ENCODE data around the gene GRAMD1B.

The GRAMD1B gene

GRCh38 chr11:123536690-123537437 lies 106.8 kb downstream of the GRAMD1B start:
- no peak for TF ChIP-seq CTCF (conservative IDR thresholded peaks at IDR 0.05; ENCODE audit: low read length)
- no peak for TF ChIP-seq EZH2phosphoT487 (IDR thresholded peaks at IDR 0.05; ENCODE audit: borderline replicate concordance)
- no peak overlapping the region for H3K4me3 ChIP-seq (ENCODE audit: low read length, poor library complexity, severe bottlenecking)
- H3K9me3 ChIP-seq (ENCODE audit: insufficient read depth, low read depth, low read length): no peaks in the 10 kb centered on the region
- no peak overlapping the region for H2AFZ ChIP-seq (ENCODE audit: low read length)
- H3K79me2 ChIP-seq (ENCODE audit: insufficient read depth, low read length): peaks cover 12% of the 10 kb centered on the region; the same call in 1 of the 2 replicates
- no peaks in the 10 kb centered on the region for H3K9me2 ChIP-seq (replicated peaks; ENCODE audit: low read depth, low read length)
- peaks cover 11% of the 10 kb centered on the region for H3K4me1 ChIP-seq (ENCODE audit: insufficient read depth, low read length, poor library complexity, severe bottlenecking)
- no peaks in the 10 kb centered on the region for H3F3A ChIP-seq (ENCODE audit: low read depth)
- H4K20me1 ChIP-seq (ENCODE audit: insufficient read depth, low read length, poor library complexity, severe bottlenecking): no peaks in the 10 kb centered on the region
- H3K9ac ChIP-seq (ENCODE audit: low read depth, low read length, poor library complexity, severe bottlenecking): no peak overlapping the region
- no peaks in the 10 kb centered on the region for H3K27me3 ChIP-seq (ENCODE audit: insufficient read depth, low read length, poor library complexity, severe bottlenecking)
- no peaks in the 10 kb centered on the region; the same call in 1 of the 2 replicates for H3K36me3 ChIP-seq (ENCODE audit: insufficient read depth, low read length)
- H3K4me2 ChIP-seq (ENCODE audit: low read depth, low read length, poor library complexity, severe bottlenecking): no peak overlapping the region

GRCh38 chr11:123537726-123538125 lies 107.7 kb downstream of the GRAMD1B start:
- Histone ChIP-seq H3K9me2 (replicated peaks; ENCODE audit: low read depth, low read length) (no peaks in the 10 kb centered on the region), H3K9me3 (ENCODE audit: insufficient read depth, low read depth, low read length) (no peaks in the 10 kb centered on the region), H3K4me1 (ENCODE audit: insufficient read depth, low read length, poor library complexity, severe bottlenecking) (peaks cover 6% of the 10 kb centered on the region), H3K9ac (ENCODE audit: low read depth, low read length, poor library complexity, severe bottlenecking) (no peak overlapping the region), H3K27me3 (ENCODE audit: insufficient read depth, low read length, poor library complexity, severe bottlenecking) (no peaks in the 10 kb centered on the region), H3K4me3 (ENCODE audit: low read length, poor library complexity, severe bottlenecking) (no peak overlapping the region), H3K36me3 (ENCODE audit: insufficient read depth, low read length) (no peaks in the 10 kb centered on the region; the same call in 1 of the 2 replicates), H3F3A (ENCODE audit: low read depth) (no peaks in the 10 kb centered on the region), H3K79me2 (ENCODE audit: insufficient read depth, low read length) (peaks cover 12% of the 10 kb centered on the region; the same call in 1 of the 2 replicates), H3K4me2 (ENCODE audit: low read depth, low read length, poor library complexity, severe bottlenecking) (no peak overlapping the region), H2AFZ (ENCODE audit: low read length) (no peak overlapping the region), H4K20me1 (ENCODE audit: insufficient read depth, low read length, poor library complexity, severe bottlenecking) (no peaks in the 10 kb centered on the region)
- TF ChIP-seq EZH2phosphoT487 (IDR thresholded peaks at IDR 0.05; ENCODE audit: borderline replicate concordance) (no peak), CTCF (conservative IDR thresholded peaks at IDR 0.05; ENCODE audit: low read length) (no peak)

GRCh38 chr11:123543797-123544196 lies 113.7 kb downstream of the GRAMD1B start:
- peaks cover 8% of the 10 kb centered on the region; the same call in 1 of the 2 replicates for H3K79me2 ChIP-seq (ENCODE audit: insufficient read depth, low read length)

More at GRCh38 chr11:123543797-123544196, 113.7 kb downstream of the GRAMD1B start:
- Histone ChIP-seq H3K9ac (ENCODE audit: low read depth, low read length, poor library complexity, severe bottlenecking) (no peak overlapping the region), H3K4me2 (ENCODE audit: low read depth, low read length, poor library complexity, severe bottlenecking) (no peak overlapping the region), H3K4me3 (ENCODE audit: low read length, poor library complexity, severe bottlenecking) (no peak overlapping the region), H3K36me3 (ENCODE audit: insufficient read depth, low read length) (no peaks in the 10 kb centered on the region; the same call in 1 of the 2 replicates), H3K9me2 (replicated peaks; ENCODE audit: low read depth, low read length) (no peaks in the 10 kb centered on the region), H3K4me1 (ENCODE audit: insufficient read depth, low read length, poor library complexity, severe bottlenecking) (no peaks in the 10 kb centered on the region), H4K20me1 (ENCODE audit: insufficient read depth, low read length, poor library complexity, severe bottlenecking) (no peaks in the 10 kb centered on the region), H3K9me3 (ENCODE audit: insufficient read depth, low read depth, low read length) (no peaks in the 10 kb centered on the region), H3F3A (ENCODE audit: low read depth) (no peaks in the 10 kb centered on the region), H2AFZ (ENCODE audit: low read length) (no peak overlapping the region), H3K27me3 (ENCODE audit: insufficient read depth, low read length, poor library complexity, severe bottlenecking) (no peaks in the 10 kb centered on the region)
- TF ChIP-seq CTCF (conservative IDR thresholded peaks at IDR 0.05; ENCODE audit: low read length): no peak
- TF ChIP-seq EZH2phosphoT487 (IDR thresholded peaks at IDR 0.05; ENCODE audit: borderline replicate concordance): no peak

All from Loucy (cell line).